GM12801 (cell line): Measurements from ENCODE around the gene OS9.

Experiments used
- CTCF ChIP-seq: IDR thresholded peaks from one replicate; pipeline ENCODE4 v1.5.1; 2011; ENCODE audit warnings: control low read depth; ENCODE audit not compliant: insufficient read length; ENCODE audit errors: extremely low read depth

Gene OS9

GRCh38 chr12:57725851-57726150 lies 31.9 kb downstream of the OS9 start:
- no peak for TF ChIP-seq CTCF

- no peak for TF ChIP-seq CTCF
Observed at GRCh38 chr12:57726151-57726883, 32.4 kb downstream of the OS9 start.

- no peak for TF ChIP-seq CTCF
Observed at GRCh38 chr12:57726884-57727757, 33.2 kb downstream of the OS9 start.

GRCh38 chr12:57727758-57728395 lies 33.9 kb downstream of the OS9 start:
- TF ChIP-seq CTCF, result no peak

- no peak for TF ChIP-seq CTCF
Observed at GRCh38 chr12:57729321-57729844, 35.5 kb downstream of the OS9 start.

- no peak for TF ChIP-seq CTCF
Observed at GRCh38 chr12:57730336-57731067, 36.6 kb downstream of the OS9 start.
